Measurements from ENCODE around the gene BIN1. TPM values are rescaled to one million over a fixed set of nuclear protein-coding genes. Genes with fewer than 3 reads are reported as not detected.

BIN1 gene
- total RNA-seq, 4 donors from 2014 or later = 95.7 to 146 (median 98.8) TPM

DNA sequence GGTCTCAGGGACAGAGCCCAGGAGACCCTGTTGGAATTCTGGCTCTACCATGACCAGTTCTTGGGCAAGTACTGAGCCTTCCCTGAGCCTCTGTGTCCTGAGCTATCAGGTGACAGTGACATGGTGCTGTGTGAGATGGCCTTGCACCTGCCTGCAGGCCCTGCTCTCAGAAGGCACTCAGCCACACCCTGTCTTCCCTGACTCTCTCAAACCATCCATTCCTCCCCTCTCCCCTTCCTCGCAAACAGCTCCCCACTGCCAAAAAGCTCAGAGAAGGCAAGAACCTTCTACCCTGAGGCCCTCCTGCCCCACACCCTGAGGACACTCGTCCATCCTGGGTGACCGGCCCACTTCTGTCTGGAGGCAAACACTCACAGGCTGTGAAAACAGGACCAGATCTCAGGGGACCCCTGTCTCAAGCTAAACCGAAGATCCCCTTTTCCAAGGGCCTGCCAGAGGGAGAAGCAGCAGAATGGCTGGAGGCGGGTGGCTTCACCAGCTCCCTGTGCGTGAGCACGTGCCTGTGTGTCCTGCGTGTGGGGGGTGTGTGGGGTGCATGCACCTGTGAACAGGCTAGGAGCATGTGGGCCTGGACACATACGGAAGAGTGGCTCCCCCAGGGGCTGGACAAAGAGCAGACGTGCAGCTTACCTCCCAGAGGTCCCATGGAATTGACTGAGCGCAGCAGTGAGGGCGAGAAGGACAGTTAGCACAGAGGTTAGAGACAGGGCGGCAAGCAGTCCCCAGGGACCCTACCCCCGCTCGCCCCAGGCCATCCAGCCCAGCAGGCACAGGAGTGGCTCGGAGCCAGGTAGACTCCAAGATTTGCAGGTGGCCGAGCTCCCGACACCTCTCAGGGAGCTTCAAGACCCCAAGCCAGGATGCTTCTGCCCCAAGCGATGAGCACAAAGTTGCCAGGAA, 53.9 kb downstream of the BIN1 start:
- peaks cover 0 to 92% (median 0%) of the 10 kb centered on the region in 3 donors for H3K36me3 ChIP-seq

DNA sequence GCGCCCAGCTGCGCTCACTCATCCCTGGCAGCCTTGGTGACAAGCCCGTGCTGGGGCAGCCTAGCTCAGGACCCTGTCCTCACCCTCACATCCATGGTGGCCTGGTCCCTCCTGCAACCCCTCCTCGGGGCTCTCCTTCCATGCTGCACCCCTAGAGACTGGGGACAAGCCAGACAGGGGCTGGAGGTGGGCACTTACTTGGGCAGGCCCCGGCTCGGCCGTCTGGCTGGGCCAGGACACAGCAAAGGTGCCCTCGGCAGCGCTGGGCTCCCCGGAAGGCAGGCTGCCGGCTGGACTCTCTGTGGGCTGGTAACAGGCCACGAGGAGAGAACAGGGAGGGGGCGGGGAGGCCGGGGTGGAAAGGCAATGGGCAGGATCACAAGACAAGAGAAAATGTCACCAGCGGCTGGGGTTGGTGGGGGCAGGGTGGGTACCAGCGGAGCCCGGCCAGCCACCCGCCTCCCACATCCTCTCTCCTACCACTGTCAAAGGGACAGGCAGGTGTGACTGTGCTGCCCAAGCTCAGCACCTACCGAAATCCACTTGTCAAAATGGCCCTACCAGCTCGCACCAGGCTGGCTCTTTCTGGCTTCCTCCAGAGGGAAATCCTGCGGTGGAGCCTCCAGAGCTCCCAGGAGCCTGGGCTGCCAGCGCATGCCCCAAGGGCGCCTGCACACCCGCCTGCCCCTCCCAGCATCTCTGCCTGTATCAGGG, 54.7 kb downstream of the BIN1 start:
- Histone ChIP-seq H3K27ac (peak overlapping the region in 3 of 4 donors; percentile 65 to 73 (median 69)), H3K4me1 (peaks cover 0 to 37% (median 6%) of the 10 kb centered on the region in 4 donors), H3K4me3 (no peak overlapping the region), H3K36me3 (peaks cover 0 to 92% (median 0%) of the 10 kb centered on the region in 3 donors), H3K9me3 (no peaks in the 10 kb centered on the region), H3K27me3 (no peaks in the 10 kb centered on the region)
- DNase-seq (ENCODE audit: low spot score in 2 of 2) = no peak
- 77 to 78% methylated on average over 18 to 24 of the region's 24 CpGs for WGBS, 2 donors
- TF ChIP-seq POLR2A (IDR thresholded peaks at IDR 0.05) (no peak), EP300 (IDR thresholded peaks at IDR 0.05) (peak in 1 of 2 donors; percentile 8)

More for the DNA sequence above, 53.9 kb downstream of the BIN1 start:
- no peaks in the 10 kb centered on the region for H3K9me3 ChIP-seq
- peak overlapping the region in 3 of 4 donors; percentile 65 to 73 (median 69) for H3K27ac ChIP-seq
- no peak for DNase-seq (ENCODE audit: low spot score in 2 of 2)
- H3K4me3 ChIP-seq = no peak overlapping the region
- H3K4me1 ChIP-seq = peaks cover 0 to 37% (median 6%) of the 10 kb centered on the region in 4 donors
- no peaks in the 10 kb centered on the region for H3K27me3 ChIP-seq
- 83 to 90% methylated on average over 19 of the region's 19 CpGs for WGBS, 2 donors
- TF ChIP-seq POLR2A (IDR thresholded peaks at IDR 0.05) = no peak

- no peak for DNase-seq (ENCODE audit: low spot score in 2 of 2)
- 75 to 83% methylated on average over 22 to 26 of the region's 29 CpGs for WGBS, 2 donors
- H3K36me3 ChIP-seq = peaks cover 0 to 90% (median 0%) of the 10 kb centered on the region in 3 donors
- TF ChIP-seq CTCF (IDR thresholded peaks at IDR 0.05) (peak in 3 of 5 experiments; percentile 8 to 36 (median 13)), POLR2A (IDR thresholded peaks at IDR 0.05) (no peak), EP300 (IDR thresholded peaks at IDR 0.05) (no peak)
- no peak overlapping the region for H3K4me3 ChIP-seq
- no peaks in the 10 kb centered on the region for H3K27me3 ChIP-seq
- peak overlapping the region in 2 of 4 donors; percentile 69 to 73 for H3K27ac ChIP-seq
- no peaks in the 10 kb centered on the region for H3K9me3 ChIP-seq
- H3K4me1 ChIP-seq = peaks cover 0 to 39% (median 6%) of the 10 kb centered on the region in 4 donors
These were observed 55.6 kb downstream of the BIN1 start for GRCh38 chr2:127051116-127052056.

- no peak for DNase-seq (ENCODE audit: low spot score in 2 of 2)
- Histone ChIP-seq H3K4me3 (no peak overlapping the region), H3K9me3 (no peaks in the 10 kb centered on the region), H3K27ac (peak overlapping the region in 2 of 4 donors; percentile 69 to 73), H3K27me3 (no peaks in the 10 kb centered on the region), H3K4me1 (peaks cover 0 to 44% (median 6%) of the 10 kb centered on the region in 4 donors), H3K36me3 (peaks cover 0 to 83% (median 0%) of the 10 kb centered on the region in 3 donors)
- no peak for TF ChIP-seq POLR2A (IDR thresholded peaks at IDR 0.05)
- WGBS, 2 donors = 67 to 83% methylated on average over 13 to 14 of the region's 14 CpGs
These were observed 56.2 kb downstream of the BIN1 start for GRCh38 chr2:127050803-127051115.

DNA sequence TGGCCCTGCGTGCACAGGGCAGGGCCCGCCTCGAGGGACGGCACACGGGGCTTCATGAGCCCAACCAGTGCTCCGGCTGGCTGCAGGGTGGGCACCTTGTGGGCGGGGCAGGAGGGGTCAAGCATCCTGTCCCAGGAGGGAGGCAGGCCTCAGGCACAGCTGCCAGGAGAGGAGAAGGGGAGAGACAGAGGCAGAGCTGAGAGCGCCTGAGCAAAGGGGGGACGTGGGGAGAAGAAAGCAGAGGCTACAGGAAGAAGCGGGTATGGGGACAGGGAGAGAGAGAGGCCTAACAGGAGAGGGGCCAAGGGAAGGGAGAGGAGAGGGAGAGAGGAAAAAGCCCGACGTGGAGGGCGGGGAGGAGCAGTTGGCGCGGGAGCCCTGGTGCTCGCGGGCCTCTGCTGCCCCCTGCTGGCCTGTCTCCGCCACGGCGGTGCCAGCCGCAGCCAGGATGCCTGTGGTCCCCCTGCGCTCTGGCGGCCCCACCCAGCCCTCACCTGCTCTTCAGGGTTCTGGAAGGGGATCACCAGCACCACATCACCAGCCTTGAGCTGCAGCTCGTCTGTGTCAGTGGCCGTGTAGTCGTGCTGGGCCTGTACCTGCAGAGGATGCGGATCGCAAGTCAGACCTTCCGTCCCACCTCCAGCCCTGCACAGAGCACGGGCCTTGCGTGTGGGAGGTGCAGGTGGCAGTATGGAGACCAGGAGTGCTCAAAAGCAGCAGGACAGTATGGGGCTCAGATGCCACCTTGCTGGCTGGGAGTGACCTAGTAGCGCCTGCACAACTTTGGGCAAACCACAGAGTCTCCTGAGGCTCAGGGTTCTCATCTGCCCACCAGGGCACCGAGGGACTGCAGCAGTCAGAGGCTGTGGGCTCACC, 56.8 kb downstream of the BIN1 start:
- H3K4me3 ChIP-seq = no peak overlapping the region
- H3K36me3 ChIP-seq = peaks cover 0 to 77% (median 0%) of the 10 kb centered on the region in 3 donors
- 33 to 38% methylated on average over 23 to 30 of the region's 33 CpGs for WGBS, 2 donors
- H3K9me3 ChIP-seq = no peaks in the 10 kb centered on the region
- TF ChIP-seq EP300 (IDR thresholded peaks at IDR 0.05) (peak in 1 of 2 donors; percentile 25), CTCF (IDR thresholded peaks at IDR 0.05) (peak; percentile 93 to 98 (median 94)), POLR2A (IDR thresholded peaks at IDR 0.05) (no peak)
- H3K27me3 ChIP-seq = no peaks in the 10 kb centered on the region
- peaks cover 0 to 43% (median 6%) of the 10 kb centered on the region in 4 donors for H3K4me1 ChIP-seq
- peak overlapping the region in 2 of 4 donors; percentile 73 to 77 for H3K27ac ChIP-seq
- no peak for DNase-seq (ENCODE audit: low spot score in 2 of 2)
